Omental fat pad (tissue), 4 donors: Measurements from ENCODE around the gene PDZRN4. TPM values are rescaled to one million over a fixed set of nuclear protein-coding genes. Genes with fewer than 3 reads are reported as not detected.

ENCODE experiments used
- ATAC-seq: fragments of 150-250 bp; one replicate; pipeline ENCODE4 v1.9.1; 2016; ENCODE audit warnings: mild to moderate bottlenecking, moderate library complexity; ENCODE audit not compliant: low FRiP score
- DNase-seq: peaks from one replicate; pipeline ENCODE4 v3.0.0-alpha.2; 2019; ENCODE audit warnings: low spot score
- total RNA-seq, 4 donors: library from RNA; depleted of rRNA; stranded (reverse); fragments of >200 nt; gene quantifications; one replicate each; pipeline ENCODE4 v1.1.0, GENCODE V29; 2016
- TF ChIP-seq, protein P1 (sequence below), 3 donors: fragments of 450-650 bp; IDR thresholded peaks; one replicate each; pipeline ENCODE4 v1.5.1; 2016 to 2017; ENCODE audit warnings: antibody characterized with exemption in 3 of 3, mild to moderate bottlenecking in 3 of 3, moderate library complexity in 2 of 3

PDZRN4 gene
- total RNA-seq, 4 donors from 2014 or later, result 1.0 to 9.7 (median 4.3) TPM

GRCh38 chr12:41496009-41496408 lies 307.9 kb downstream of the PDZRN4 start:
- TF ChIP-seq, protein P1, sequence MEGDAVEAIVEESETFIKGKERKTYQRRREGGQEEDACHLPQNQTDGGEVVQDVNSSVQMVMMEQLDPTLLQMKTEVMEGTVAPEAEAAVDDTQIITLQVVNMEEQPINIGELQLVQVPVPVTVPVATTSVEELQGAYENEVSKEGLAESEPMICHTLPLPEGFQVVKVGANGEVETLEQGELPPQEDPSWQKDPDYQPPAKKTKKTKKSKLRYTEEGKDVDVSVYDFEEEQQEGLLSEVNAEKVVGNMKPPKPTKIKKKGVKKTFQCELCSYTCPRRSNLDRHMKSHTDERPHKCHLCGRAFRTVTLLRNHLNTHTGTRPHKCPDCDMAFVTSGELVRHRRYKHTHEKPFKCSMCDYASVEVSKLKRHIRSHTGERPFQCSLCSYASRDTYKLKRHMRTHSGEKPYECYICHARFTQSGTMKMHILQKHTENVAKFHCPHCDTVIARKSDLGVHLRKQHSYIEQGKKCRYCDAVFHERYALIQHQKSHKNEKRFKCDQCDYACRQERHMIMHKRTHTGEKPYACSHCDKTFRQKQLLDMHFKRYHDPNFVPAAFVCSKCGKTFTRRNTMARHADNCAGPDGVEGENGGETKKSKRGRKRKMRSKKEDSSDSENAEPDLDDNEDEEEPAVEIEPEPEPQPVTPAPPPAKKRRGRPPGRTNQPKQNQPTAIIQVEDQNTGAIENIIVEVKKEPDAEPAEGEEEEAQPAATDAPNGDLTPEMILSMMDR (IDR thresholded peaks at IDR 0.05), result no peak
- no peak for DNase-seq
- ATAC-seq, result no peak

GRCh38 chr12:41497409-41497808 lies 309.3 kb downstream of the PDZRN4 start:
- no peak for DNase-seq
- ATAC-seq, result no peak
- TF ChIP-seq, protein P1 (IDR thresholded peaks at IDR 0.05), result no peak

GRCh38 chr12:41504976-41505375 lies 316.9 kb downstream of the PDZRN4 start:
- TF ChIP-seq, protein P1 (IDR thresholded peaks at IDR 0.05), result no peak
- ATAC-seq (no peak), DNase-seq (no peak)

DNA sequence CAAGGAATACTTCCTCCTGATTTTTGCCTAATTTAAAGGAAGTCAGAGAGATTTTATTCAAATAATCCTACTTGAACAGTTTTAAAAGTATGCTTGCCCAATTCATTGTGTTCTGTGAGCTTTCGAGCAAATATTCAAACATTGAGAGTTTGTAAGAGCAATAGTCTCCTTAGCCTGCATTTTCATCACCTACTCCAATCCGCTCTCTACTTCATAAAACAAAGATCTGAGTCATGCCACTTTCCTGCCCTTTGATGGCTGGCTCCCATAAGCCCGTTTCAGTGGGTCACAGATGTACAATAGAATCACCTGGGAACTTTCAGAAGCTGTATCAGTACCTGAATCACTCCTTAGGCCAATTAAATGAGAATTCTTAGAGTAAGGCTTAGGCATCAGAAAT lies 319.2 kb downstream of the PDZRN4 start:
- ATAC-seq, result no peak
- no peak for DNase-seq
- TF ChIP-seq, protein P1 (IDR thresholded peaks at IDR 0.05), result no peak

DNA sequence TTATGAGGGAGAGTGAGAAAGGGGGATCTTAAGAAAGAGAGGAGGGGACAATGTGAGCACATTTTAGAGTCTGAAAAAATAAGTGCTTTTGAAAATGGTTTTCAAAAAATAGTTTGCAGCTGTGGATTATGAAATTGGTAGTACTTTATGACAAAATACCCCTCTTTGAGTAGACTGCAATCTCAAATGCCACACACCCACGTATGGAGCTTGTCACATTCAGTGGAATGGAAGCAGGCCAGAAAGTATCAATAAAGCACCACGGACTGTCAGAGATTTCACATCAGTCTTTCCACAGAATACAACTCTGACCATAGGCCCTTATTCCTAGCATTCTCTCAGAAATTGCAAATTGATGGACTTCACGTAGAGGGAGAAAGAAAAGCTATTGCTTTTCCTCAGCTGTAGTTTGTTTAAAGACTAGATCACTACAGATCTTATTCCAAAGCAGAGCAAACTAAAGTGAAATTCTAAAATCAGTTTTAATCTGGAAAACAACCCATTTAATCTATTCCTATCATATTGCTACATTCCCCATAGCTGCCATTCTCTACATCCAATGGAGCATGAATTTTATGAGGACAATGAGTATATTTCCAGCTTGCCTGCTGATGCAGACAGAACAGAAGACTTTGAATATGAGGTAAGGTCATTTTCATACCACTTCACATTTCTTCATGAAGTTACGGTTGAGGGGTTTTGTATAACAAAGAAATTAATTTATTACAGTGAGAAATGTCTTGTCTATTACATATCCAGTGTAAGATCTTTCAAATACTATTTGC lies 321.3 kb downstream of the PDZRN4 start:
- TF ChIP-seq, protein P1 (IDR thresholded peaks at IDR 0.05), result no peak
- ATAC-seq, result no peak

DNA sequence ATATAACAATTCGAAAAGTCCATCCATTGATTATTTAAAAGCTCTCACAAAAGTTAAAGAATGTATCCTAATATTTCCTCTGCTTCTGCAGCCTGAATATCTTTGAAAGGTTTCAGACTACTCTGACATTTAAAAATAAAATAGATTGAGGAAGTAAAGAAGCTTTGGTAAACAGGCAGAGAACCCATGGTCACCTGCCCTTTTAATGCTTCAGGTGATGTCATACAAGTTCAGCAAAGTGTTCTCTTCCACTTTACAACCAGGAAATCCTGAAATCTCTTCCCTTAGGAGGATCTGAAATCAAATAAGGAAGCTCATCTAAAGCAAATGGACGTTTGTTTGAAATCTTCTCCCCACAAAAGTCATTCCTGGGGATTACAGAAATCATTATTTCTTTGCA lies 322.4 kb downstream of the PDZRN4 start:
- TF ChIP-seq, protein P1 (IDR thresholded peaks at IDR 0.05), result no peak
- DNase-seq, result no peak
- no peak for ATAC-seq

More for the DNA sequence above, 321.3 kb downstream of the PDZRN4 start:
- no peak for DNase-seq

DNA sequence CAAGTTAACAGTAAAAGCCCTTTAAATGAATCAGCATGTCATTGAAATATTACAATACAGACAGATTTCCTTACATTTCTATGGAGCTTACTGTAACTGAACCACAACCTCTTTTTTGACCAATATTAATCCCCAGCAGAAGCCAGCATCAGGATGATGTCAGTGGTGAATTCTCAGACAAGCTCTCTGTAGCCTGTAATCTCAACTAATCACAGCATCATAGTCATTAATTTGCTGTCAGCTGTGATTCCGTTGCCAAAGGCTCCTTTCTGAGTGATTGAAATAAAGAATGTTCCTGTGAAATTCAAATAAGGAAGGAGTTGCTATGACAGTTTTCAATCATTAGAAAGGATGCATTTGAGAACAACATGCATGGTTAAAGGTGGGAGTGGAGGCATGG lies 323.1 kb downstream of the PDZRN4 start:
- DNase-seq (no peak), ATAC-seq (no peak)
- TF ChIP-seq, protein P1 (IDR thresholded peaks at IDR 0.05), result no peak
